GM20431 (cell line): Measurements from ENCODE around the gene OPHN1.
"Not testable (repeated sequence)": the region's sequence is repeated elsewhere in the genome, so short reads cannot be mapped to it uniquely, and the experiment has no call there.

Experiments
- in situ Hi-C: fragments of 300-500 bp; cut with MseI, MboI; formaldehyde crosslinking; loops from one replicate; pipeline ENCODE4 v1.15.0; 2020; ENCODE audit warnings: low sequenced_read_pairs; ENCODE audit not compliant: unreplicated experiment

The OPHN1 gene

DNA sequence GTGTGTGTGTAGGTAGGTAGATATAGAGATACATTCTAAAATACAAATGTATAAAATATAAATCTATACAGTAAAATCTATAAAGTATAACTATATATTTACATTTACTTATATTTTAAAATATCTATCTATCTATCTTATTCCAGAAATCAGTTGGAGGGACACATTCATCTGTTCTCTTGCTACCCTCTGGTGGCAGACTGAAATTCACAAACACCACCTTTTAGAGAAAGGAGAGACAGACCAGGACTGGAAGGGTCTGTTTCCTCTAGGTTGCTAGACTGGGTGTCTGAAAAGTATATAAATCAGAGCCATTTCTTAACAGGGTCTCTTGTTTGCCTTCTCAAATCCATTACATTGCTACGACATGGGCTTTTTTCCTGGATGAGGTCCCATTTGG lies 343.0 kb downstream of the OPHN1 start:
- in situ Hi-C loops = no loop called here

- in situ Hi-C loops = no loop called here
Observed at GRCh38 chrX:68087526-68087925, 345.8 kb downstream of the OPHN1 start.

- in situ Hi-C loops = no loop called here
Observed at GRCh38 chrX:68086709-68087108, 346.6 kb downstream of the OPHN1 start.

- in situ Hi-C loops = no loop called here
Observed at GRCh38 chrX:68084765-68085164, 348.5 kb downstream of the OPHN1 start.

DNA sequence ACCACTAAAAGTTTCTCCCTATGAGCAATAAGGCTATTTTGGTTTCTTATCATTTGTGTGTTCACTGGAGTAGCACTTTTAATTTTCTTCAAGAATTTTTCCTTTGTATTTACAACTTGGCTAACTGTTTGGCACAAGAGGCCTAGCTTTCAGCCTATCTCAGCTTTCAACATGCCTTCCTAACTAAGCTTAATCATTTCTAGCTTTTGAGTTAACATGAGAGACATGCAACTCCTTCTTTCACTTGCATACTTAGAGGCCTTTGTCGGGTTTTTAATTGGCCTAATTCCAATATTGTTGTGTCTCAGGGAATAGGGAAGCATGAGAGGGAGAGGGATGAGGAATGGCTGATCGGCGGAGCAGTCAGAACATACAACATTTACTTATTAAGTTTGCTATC lies 349.8 kb downstream of the OPHN1 start:
- in situ Hi-C loops = no loop called here

DNA sequence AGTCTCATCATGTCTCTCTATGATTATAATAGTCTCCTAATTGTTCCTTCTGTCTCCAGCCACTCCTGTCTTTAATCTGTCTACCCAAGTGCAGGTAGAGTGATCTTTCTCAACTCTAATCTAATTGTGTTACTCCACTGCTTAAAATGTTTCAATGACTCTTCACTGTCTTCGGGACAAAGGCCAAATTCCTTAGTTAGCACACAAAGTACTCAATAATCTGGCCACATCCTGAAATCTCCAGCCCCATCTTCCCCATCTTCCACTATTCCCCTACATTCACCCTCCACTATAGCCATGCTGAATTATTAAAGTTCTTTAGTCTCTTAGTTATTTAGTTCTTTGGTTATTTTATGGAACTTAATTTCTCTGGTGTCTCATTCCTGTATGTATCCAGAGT lies 353.3 kb downstream of the OPHN1 start:
- in situ Hi-C loops = no loop called here

- in situ Hi-C loops = not testable (repeated sequence)
Observed at GRCh38 chrX:68078801-68079200, 354.5 kb downstream of the OPHN1 start.

DNA sequence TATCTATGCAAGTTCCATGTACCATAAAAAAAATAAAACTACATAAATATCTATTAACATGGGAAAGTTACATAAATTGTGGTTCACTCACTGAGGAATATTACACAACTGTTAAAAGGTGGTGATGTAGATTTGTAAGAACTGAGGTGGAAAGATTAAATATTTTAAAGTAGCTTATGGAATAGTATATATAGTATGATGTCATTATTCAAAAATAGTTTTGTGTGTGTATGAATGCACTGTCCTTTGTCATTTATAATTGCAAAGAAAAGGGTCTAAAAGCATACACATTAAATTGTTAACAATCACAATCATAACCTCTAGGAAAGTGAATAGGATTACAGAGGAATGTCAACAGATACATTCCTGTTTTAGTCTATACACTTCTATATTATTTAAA lies 355.9 kb downstream of the OPHN1 start:
- in situ Hi-C loops = no loop called here

DNA sequence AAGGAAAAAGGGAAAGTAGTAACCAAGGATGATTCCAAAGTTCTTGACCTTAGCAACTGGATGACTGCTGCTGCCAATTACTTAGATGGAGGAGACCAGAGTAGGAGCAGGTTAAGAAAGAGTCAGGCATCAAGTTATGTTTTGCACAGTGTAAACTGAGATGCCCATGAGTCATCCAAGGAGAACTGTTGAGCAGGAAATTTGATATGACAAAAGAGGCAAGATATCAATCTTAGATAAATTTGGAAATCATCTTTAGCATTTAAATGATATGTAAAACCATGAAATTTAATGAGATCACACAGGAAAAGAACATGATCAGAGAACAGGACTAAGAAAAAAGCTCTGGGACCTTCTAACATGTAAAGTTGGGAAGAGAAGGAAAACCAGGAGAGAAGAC lies 361.3 kb downstream of the OPHN1 start:
- in situ Hi-C loops = no loop called here

DNA sequence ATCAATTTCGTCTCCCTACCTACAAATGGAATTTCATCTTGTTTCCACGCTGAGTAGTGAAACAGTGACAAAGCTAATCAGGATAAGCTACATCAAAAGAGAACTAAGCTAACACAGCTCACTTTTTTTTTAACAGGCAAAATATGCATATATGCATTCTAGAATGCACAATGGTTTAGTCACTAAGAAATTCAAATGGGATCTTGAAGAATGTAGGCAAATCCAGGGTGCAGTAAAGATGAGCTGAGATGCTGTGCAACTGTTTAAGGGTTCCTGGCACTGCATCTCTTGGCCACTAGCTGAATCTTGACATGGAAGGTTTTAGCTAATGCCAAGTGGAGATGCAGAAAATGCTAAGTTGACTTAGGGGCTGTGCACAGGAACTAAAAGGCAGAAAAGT lies 363.2 kb downstream of the OPHN1 start:
- in situ Hi-C loops = not testable (repeated sequence)

- in situ Hi-C loops = no loop called here
Observed at GRCh38 chrX:68061206-68061535, 372.1 kb downstream of the OPHN1 start.

- in situ Hi-C loops = no loop called here
Observed at GRCh38 chrX:68060506-68061205, 372.6 kb downstream of the OPHN1 start.

DNA sequence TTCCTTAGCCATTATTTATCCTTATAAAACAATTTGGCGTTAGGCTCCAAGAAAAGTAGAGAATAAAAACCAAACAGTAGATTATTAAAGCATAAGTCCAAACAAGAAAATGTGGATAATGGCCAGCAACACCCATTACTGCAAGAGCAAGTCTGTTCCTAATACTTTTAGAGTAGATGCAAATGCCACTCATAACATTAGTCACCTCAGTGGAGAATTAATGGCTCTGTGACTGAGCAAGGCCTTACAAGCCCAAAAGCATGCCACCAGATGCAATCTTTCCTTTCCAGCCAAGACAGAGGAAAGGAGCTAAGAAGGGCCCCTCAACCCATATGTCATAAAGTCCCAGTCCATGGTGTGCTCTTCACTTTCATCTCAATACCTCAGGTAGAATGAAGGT lies 373.8 kb downstream of the OPHN1 start:
- in situ Hi-C loops = no loop called here

GRCh38 chrX:68049466-68049865 lies 383.8 kb downstream of the OPHN1 start:
- in situ Hi-C loops = no loop called here

DNA sequence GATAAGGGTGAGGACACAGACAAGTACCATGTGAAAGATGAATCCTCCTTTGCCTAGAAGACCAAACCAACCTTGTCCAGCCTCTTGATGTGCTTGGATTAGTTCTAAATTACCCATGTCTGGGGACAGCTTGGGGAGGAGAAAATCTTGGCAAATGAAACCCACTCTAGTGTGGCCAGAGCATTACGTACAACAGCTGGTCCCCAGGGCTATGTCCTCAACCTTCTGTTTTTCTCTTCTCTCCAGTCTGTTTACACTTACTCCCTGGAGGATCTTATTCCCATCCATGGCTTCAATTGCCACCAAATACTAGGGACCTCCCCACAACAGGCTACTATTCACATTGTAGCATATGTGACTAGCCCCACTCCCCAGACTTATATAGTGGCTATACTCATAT lies 384.5 kb downstream of the OPHN1 start:
- in situ Hi-C loops = no loop called here

GRCh38 chrX:68045008-68045577 lies 388.2 kb downstream of the OPHN1 start:
- in situ Hi-C loops = no loop called here

DNA sequence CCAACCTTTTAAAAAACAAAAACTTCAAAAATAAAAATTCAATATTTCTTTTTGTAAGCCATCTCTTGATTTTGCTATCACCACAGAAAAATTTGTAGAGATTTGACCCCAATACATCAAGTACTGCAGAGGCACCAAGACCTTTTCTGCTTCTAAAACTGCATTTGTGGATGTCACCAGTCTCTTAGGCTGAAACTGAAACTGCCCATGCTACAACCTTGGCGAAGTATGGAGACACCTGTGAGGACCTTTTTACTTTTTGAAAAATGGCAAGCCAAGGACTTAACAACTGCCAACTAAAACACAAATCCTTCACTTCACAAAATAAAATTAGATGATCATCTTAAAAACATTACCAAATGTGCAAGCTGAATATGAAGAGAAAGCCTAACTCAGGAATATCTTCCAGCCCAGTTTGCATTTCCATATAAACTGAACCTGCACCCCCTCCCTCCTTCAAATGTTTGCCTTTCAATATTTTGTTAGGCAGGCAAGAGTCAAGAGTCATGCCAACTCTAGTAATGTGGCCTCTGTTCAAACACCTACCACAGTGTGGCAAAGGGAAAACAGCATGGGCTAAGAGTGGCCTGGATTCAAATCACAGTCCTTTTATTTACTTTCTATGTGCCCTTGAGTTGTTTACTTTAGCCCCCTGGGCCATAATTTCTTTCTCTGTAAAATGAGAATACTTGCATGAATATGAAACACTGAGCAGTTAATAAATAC lies 389.4 kb downstream of the OPHN1 start:
- in situ Hi-C loops = no loop called here

- in situ Hi-C loops = no loop called here
Observed at GRCh38 chrX:68041110-68041509, 392.2 kb downstream of the OPHN1 start.

GRCh38 chrX:68018248-68019203 lies 414.8 kb downstream of the OPHN1 start:
- in situ Hi-C loops = no loop called here

DNA sequence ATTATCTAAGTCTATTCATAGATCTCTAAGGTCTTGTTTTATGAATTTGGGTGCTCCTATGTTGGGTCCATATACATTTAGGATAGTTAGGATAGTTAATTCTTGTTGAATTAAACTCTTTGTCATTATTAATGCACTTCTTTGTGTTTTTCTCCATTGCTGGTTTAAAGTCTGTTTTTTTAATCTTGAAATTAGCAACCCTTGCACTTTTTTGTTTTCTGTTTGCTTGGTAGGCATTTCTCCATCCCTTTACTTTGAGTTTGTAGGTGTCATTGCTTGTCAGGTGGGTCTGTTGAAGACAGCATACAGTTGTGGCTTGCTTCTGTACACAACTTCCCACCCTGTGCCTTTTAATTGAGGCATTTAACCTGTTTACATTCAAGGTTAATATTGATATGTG lies 434.8 kb downstream of the OPHN1 start:
- in situ Hi-C loops = no loop called here
